DMS79 treated with DMSO at 0.1 percent for 48 hours (cell line): ENCODE measurements around the gene MCCC1.
A peak's percentile ranks its signal among the peaks of the same experiment; 100 is the strongest.

Experiments used
- DNase-seq: peaks from one replicate; lab custom pipeline; 2025; lab: John Stamatoyannopoulos, UW

Gene MCCC1

GRCh38 chr3:182980204-182981037 is 118.9 kb downstream of the MCCC1 start, which contains the start of gene DCUN1D1:
Gene DCUN1D1, minus strand, starts transcription at chr3:182980538. Its CDS starts 49 bp downstream, at chr3:182980489.
- peak; percentile 71 for DNase-seq

- DNase-seq = peak; percentile 74
Observed at GRCh38 chr3:182979674-182980191, 119.6 kb downstream of the MCCC1 start.

GRCh38 chr3:182979103-182979673 is 120.1 kb downstream of the MCCC1 start:
- peak; percentile 74 for DNase-seq

- no peak for DNase-seq
Observed at GRCh38 chr3:182978387-182978786, 120.9 kb downstream of the MCCC1 start.

GRCh38 chr3:182973047-182973446 is 126.2 kb downstream of the MCCC1 start:
- DNase-seq = no peak

GRCh38 chr3:182972387-182972786 is 126.9 kb downstream of the MCCC1 start:
- no peak for DNase-seq

- no peak for DNase-seq
Observed at GRCh38 chr3:182971637-182972036, 127.7 kb downstream of the MCCC1 start.

- no peak for DNase-seq
Observed at GRCh38 chr3:182970811-182971418, 128.4 kb downstream of the MCCC1 start.

GRCh38 chr3:182969853-182970252 is 129.4 kb downstream of the MCCC1 start:
- DNase-seq = no peak

GRCh38 chr3:182969277-182969676 is 130.0 kb downstream of the MCCC1 start:
- DNase-seq = no peak

- no peak for DNase-seq
Observed at GRCh38 chr3:182967218-182968204, 131.8 kb downstream of the MCCC1 start.

GRCh38 chr3:182965861-182966366 is 133.4 kb downstream of the MCCC1 start:
- DNase-seq = no peak
